ENCODE measurements around the gene USP28.
"Not testable (repeated sequence)": the region's sequence is repeated elsewhere in the genome, so short reads cannot be mapped to it uniquely, and the experiment has no call there.

Gene USP28

DNA sequence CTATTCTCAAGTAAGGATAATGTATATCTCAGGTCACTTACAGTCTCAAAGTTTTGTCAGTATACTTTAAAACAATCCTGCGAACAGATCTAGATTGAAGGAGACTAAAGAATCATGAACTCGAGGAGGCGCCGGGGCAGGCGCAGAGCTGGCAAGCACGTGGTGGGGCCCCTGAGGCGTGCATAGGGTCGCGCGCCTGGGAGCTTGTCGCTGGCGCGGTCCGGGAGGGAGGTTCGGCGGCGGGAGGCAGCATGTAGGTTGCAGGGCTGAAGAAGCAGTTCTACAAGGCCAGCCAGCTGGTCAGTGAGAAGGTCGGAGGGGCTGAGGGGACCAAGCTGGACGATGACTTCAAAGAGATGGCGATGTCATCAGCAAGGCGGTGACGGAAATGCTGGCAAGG, 86.4 kb downstream of the USP28 start:
- H3K4me3 ChIP-seq, H3K27ac ChIP-seq: not testable (repeated sequence)

DNA sequence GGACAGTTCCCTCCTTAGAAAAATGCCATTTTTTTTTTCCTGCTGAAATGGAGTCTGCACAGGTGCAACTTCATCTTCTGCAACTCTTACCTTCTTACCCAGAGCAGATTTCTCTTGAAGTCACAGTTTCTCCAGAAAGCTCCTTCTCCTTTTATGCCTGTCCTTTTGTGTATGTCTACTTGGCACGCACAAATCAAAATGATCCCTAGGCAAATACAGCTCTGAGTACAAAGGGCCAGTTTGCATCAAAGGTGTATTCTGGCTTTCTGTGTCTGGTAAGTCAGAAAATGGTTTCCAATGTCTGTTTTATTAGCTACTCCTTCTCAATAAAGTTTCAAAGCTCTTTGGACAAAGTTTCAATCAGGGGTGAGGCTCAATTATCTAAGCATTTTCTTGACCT, 93.2 kb downstream of the USP28 start:
- Histone ChIP-seq H3K4me3 (no peak overlapping the region), H3K27ac (peak overlapping the region in 2 of 21 experiments; percentile 6 to 36)

DNA sequence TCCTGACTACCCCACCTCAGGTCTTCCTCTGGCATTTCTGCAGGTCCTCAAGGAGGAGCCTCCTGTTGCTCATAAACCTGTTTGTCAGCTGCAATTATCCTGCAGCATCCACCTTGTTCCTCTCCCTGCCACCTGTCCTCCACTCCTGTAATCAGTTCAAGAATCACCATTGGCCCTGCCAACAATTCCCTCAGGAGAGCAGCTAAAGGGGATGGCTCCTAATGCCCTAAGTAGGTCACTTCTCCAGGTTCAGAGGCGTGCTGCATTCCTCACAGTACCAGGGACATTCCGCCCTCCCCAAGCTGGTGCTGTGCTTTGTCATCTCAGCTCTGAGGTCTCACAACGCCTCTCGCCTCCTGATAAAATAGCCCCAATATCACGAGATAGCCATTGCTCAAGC, 93.7 kb downstream of the USP28 start:
- H3K27ac ChIP-seq: peak overlapping the region in 2 of 21 experiments; percentile 6 to 36

DNA sequence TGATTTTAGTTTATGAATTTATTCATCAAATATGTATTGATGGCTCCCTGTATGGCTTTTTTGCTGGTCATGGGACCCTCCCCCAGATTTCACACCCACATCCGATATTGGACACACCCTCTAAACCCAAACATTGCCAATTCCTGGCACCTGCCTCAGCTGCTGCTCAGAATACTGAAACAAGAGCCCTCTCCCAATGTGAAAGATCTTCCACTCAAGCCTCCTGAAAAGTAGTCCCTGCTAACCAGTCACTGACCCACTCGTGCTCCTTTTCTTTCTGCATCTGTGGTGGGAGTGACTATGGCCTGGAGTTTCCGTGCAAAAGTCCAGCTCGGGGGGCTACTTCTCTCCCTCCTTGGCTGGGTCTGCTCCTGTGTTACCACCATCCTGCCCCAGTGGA, 95.9 kb downstream of the USP28 start, which contains the start of gene CLDN25:
TSS of gene CLDN25 (plus strand) at position 301 of the 400 bp plus-strand sequence. CDS start at position 301, 0 bp downstream.
- peak within 1 kb of the TSS in 1 of 21 experiments; percentile 25 for H3K27ac ChIP-seq
- H3K4me3 ChIP-seq: no peak within 1 kb of the TSS

More for the DNA sequence above, 93.7 kb downstream of the USP28 start:
- no peak overlapping the region for H3K4me3 ChIP-seq

DNA sequence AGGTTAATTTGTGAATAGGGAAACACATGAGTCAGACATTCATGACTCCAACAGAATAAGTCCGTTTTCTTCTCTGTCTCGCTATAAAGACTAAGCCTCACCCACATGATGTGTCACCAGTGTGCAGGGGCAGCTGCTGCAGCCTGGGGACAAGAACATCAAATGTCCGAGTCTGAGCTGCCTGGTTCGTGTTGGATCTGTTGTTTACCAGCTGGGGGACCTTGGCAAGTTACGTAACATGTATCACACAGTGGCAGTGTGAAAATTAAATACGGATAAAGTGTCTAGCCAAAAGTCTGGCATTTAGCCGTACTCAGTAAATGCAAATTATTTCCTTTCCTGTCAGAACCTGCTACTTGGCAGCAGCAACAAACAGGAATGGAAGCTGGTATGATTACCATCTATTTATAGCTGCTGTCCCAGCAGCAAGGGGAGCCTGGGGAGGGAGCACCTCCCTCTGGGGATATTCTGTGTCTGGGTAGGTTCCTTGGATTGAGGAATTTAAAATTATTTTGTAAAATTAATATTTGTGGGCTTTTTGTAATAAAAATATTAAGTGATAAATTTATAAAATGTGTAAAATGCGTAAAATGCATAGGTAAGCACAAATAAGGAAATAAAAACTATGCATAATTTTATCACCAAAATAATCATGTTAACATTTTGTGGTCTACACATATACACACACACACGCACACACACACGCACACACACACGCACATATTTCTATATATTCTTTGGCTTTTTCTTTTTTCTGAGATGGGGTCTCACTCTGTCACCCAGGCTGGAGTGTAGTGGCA, 97.1 kb downstream of the USP28 start:
- Histone ChIP-seq H3K4me3 (peak overlapping the region in 1 of 7 experiments; percentile 18), H3K27ac (peak overlapping the region in 16 of 21 experiments; percentile 5 to 79 (median 57))

DNA sequence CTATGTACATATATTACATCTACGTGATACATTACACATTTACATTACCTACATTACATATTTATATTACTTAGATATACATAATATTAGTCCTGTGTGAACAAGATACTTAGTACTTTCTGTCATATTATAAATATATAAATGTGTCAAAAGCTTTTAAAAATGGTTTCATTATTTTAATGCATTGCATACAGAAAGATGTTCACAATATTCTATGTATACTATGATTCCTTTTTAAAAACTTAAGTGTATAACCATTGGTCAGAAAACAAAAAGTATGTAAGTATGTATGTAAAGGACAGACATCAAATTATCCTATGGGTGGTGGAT, 101.2 kb downstream of the USP28 start:
- Histone ChIP-seq H3K27ac (peak overlapping the region in 15 of 21 experiments; percentile 47 to 92 (median 85)), H3K4me3 (peak overlapping the region in 6 of 7 experiments; percentile 61 to 79 (median 73))

DNA sequence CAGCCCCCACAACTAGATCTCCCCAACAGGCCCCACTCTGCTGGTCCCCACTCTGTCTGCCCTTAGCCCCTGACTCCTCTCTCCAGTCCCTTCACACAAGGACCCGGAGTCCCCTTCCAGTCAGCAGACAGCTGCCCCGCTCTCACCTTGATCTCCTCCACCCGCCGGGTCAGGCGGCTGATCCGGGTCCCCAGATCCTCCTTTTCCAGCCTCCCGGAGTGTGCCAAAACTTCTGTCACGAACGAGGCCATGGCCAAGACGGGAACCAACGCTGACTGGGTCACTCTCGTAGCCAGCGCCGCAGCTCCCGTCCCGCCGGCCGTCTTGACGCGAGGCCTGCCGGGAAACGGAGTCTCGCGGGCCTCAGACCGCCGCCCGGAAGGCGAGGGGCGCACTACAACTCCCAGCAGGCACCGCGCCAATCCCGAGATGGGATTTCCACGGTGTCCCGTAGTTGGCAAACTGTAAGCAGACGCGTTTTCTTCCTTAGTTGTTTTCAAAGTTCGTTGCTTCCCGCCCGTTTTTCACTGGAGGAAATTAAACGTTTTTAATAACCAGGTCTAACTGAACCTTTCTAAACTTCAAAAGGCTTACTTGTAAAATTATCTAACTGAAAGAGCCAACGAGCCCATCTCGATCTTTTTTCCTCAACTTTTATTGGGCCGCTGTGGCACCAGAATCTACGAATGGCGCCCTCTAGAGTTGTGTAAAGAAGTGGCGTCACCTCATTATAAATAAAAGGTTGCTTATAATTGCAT, 101.8 kb downstream of the USP28 start, which contains the start of gene ZW10:
TSS of gene ZW10 (minus strand) at position 277 of the 758 bp plus-strand sequence. CDS start at position 251, 26 bp downstream.
- H3K27ac ChIP-seq: peak within 1 kb of the TSS; percentile 34 to 97 (median 86)
- peak within 1 kb of the TSS; percentile 61 to 80 (median 76) for H3K4me3 ChIP-seq

DNA sequence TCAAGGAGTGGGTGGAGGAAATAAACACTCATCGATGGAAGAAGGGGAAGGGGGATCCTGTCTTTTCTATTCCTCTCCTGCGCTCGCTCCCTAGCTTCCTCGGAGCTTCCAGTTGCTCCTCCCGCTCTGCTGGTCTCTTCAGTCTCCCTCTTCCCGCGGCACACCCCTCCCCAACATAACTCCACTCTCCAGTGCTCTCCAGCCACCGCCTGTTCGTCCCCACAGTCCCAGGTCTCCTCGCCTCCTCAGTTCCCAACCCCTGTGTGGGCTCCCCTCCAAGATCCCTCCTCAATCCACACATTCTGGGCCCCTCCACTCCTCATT, 102.3 kb downstream of the USP28 start:
- peak overlapping the region; percentile 61 to 80 (median 76) for H3K4me3 ChIP-seq
- peak overlapping the region; percentile 34 to 97 (median 86) for H3K27ac ChIP-seq

DNA sequence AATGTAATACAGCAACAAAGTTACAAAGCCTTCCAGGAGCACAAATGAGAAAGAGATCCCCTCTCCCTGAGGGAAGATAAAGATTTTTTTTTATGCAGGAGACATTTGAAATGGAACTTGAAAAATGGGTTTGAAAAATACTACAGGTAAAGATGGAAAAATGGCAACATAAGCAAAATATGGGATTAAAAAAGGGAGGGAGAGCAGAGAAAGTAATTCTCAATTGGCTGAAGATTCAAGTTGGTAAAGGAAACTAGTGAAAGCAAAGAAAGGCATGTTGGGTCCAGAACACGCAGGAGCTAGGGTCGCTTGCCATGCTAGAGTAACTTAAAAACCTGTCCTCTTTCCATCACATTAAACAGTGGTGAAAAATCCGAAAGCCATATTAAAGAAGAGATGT, 103.4 kb downstream of the USP28 start:
- Histone ChIP-seq H3K27ac (no peak overlapping the region), H3K4me3 (no peak overlapping the region)

DNA sequence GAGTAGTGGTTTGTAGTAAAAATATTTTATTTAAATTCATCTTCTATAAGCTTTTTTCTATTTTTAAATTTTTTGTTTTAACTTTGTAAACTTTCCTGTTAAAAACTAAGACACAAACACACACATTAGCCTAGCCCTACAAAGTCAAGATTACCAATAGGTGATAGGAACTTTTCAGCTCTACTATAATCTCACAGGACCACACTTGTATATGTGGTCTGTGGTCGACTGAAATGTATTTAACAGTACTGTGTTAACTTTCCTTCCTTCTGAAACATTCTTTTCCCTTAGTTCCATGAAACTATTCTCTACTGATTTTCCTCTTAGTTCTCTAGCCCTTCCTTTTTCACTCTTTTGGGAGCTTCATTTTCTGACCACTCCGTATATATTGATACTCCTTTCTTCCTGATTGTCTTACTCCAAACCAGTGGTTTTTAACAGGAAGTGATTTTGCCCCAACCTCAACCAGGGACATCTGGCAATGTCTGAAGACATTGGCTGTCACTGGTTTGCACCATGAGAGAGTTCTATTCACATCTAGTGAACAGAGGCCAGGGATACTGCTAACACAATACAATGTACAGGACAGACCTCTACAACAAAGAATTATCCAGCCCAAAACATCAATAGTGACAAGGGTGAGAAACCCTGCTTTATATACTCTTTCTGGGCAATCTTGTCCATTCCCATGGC, 110.7 kb downstream of the USP28 start:
- Histone ChIP-seq H3K4me3 (no peak overlapping the region), H3K27ac (no peak overlapping the region)

DNA sequence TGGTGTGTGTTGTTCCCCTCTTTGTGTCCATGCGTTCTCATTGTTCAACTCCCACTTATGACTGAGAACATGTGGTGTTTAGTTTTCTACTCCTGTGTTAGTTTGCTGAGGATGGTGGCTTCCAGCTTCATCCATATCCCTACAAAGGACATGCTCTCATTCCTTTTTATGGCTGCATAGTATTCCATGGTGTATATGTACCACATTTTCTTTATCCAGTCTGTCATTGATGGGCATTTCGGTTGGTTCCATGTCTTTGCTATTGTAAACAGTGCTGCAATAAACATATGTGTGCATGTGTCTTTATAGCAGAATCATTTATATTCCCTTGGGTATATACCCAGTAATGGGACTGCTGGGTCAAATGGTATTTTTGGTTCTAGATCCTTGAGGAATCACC, 112.3 kb downstream of the USP28 start:
- H3K27ac ChIP-seq, H3K4me3 ChIP-seq: not testable (repeated sequence)

DNA sequence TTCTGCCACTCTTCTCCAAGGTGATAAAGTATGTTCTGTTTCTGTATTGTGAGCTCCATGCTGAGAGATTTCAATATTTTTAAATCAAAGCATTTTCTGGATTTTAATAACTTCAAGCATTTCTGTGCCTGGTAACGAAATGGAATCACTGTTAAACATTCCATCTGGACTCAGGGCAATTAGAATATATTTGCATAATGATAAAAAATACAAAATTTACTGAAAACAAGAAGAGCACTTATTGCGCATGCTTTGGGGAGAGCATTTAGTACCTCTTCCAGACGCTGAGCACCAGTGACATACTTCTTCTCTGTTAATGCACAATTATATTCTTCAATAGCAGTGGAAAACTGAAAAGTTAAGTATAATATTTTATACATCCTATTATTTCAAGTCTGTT, 115.1 kb downstream of the USP28 start:
- H3K4me3 ChIP-seq: no peak overlapping the region

DNA sequence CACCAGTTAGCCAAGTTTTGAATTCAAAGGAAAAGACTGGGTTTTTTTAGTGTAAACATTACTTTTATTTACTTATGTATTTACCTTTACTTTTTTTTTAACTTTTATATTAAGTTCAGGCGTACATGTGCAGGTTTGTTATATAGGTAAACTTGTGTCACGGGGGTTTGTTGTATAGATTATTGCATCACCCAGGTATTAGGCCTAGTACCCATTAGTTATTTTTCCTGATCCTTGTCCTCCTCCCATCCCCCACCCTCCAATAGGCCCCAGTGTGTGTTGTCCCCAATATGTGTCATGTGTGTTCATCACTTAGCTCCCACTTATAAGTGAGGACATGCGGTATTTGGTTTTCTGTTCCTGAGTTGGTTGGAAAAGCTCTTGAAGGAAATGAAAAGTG, 122.4 kb downstream of the USP28 start:
- H3K27ac ChIP-seq: no peak overlapping the region
- no peak overlapping the region for H3K4me3 ChIP-seq

More for the DNA sequence above, 115.1 kb downstream of the USP28 start:
- no peak overlapping the region for H3K27ac ChIP-seq
